ENCODE results near the gene OR6C2.
"Not testable (repeated sequence)": the region's sequence is repeated elsewhere in the genome, so short reads cannot be mapped to it uniquely, and the experiment has no call there.

OR6C2 gene

DNA sequence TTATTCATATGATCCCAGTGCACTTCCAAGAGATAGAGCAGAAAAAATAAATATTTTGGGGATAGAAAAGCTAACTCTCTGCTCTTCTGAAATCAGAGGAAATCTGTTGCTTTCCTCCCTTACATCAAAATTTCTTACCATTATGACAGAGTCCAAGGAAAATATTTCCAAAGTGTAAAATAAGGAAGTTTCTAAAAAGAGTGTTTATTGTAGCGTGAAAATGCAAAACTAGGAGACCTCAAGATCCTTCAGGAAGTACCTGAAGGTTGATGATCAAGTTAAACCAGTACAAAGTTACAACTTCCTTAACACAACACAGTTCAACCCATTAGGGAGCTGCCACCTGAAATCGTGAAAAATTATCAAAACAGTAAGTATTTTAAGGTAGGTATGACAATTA lies at the start of gene OR6C2:
OR6C2 (plus strand) TSS at position 301 of the 400 bp plus-strand sequence. CDS start 8,138 bp downstream, outside the sequence.
- DNase-seq, result no peak

- DNase-seq, result no peak
Observed at GRCh38 chr12:55396326-55396725, 47.5 kb upstream of the OR6C2 start.

DNA sequence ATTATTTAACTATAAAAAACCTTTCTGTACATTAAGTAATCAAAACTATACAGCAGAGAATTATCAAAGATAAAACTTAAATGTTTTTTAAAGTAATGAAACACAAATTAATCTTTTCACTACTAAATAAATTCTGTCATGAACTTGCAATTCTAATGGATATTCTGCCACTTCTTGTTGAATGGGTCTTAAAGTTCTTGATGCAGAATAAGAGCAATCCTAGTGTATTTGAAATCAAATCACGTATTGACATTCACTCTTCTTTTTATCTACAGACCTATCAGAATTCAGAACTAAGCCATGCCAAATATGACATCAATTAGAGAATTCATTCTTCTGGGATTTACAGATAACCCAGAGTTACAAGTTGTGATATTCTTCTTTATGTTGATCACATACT lies 43.6 kb upstream of the OR6C2 start, which contains the start of gene OR6C65:
OR6C65 (plus strand) TSS at position 301 of the 400 bp plus-strand sequence; CDS start at position 301, 0 bp downstream.
- DNase-seq, result no peak

DNA sequence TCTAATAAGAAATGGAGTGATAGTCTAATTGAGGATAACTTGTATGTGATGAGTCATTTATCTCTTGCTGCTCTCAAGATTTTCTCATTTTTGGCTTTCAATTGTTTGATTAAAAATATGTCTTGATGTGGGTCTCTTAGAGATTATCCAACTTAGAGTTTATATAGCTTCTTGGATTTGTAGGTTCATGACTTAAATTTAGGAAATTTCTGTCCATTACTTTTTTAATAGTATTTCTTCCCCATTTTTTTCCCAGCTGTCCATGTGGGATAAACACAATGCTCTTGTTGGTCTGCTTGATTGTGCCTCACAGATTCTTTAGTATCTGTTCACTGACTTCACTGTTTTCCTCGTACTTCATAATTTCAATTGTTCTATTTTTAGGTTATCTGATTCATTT lies 36.0 kb upstream of the OR6C2 start:
- DNase-seq, result no peak

GRCh38 chr12:55409133-55409532 lies 34.7 kb upstream of the OR6C2 start:
- DNase-seq, result not testable (repeated sequence)

DNA sequence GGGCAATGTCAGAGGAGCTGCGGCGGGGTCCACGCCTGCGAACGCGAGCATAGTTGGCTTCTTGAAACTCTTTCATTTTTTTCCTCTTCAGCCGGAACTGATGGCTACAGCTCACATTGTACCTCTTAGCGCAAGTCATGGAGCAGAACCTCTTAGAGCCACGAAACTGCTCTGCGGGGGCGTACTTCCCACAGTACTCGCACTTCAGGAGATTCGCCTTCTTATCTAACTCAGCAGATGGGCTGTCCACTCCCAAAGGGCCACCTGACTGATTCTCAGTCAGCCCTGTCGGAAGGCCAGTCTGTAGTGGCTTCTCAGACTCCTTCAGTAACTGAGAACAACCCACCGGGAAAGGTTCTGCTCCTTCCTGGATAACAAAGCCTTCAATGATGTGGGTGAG lies 31.7 kb upstream of the OR6C2 start:
- not testable (repeated sequence) for DNase-seq

DNA sequence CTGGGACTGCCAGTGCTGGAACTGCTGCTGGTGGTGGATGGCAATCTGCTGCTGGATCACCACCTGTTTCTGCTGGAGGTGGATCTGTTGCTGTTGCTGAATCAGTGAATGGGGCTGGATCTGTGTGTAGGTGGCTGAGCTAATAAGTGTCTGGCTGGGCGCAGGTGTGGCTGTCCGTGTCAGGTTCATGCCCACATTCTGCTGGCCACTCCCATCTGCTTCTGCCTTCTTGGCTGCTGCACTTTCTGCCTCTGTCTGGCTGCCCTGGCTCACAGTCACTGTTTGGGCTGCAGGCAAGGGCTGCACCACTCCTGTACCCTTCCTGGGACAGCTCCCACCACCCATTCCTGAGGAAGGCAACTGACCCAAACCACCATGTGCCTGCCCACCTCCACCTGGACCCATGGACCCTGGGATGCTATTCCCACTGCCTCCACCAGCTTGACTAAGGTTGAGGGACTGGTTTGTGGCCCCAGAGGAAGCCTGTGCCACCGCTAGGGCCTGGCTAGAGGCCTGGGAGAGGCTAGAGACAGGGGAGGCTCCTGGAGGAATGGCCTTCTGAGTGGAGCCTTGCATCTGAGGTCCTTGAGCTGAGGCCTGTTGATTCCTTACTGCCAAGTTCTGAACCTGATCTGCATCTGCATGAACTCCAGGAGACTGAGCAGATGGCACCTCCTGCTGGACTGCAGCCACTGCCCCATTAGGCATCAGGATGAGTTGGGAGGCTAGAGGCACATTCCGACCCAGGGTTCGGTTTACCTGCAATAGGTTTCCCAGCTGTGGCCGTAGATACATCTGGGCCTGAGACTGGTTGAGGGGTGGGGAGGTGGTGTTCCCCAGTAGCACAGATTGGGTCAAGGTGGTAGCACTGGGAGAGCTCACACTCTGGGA lies 30.1 kb upstream of the OR6C2 start:
- DNase-seq, result not testable (repeated sequence)

GRCh38 chr12:55414396-55414823 lies 29.5 kb upstream of the OR6C2 start:
- DNase-seq, result not testable (repeated sequence)

DNA sequence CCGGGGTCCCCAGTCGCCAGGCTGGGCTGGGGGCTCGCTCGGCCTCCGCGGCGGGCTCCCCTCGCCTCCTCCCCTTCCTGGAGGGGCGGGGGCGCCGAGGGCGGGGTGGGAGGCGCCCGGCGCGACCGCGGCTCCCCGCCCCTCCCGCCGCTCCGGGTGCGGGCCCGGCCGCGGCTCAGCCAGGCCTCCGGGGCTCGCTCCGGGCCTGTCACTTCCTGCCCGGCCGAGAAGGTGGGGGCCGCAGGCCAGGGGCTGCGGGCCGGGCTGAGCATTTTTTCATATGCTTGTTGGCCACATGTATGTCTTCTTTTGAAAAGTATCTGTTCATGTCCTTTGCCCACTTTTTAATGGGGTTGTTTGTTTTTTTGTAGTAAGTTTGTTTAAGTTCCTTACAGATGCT lies 29.0 kb upstream of the OR6C2 start:
- DNase-seq, result not testable (repeated sequence)

DNA sequence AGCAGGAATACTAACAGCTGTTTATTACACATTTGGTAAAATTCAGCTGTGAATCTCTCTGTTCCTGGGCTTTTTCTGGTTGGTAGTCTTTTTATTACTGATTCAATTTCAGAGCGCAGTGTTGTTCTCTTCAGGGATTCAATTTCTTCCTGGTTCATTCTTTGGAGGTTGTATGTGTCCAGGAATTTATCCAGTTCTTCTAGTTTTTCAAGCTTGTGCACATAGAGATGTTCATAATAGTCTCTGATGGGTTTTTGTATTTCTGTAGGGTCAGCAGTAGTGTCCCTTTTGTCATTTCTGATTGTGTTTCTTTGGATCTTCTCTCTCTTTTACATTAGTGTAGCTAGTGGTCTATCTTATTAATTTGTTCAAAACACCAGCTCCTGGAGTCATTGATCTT lies 26.9 kb upstream of the OR6C2 start:
- no peak for DNase-seq

GRCh38 chr12:55420307-55420962 lies 23.4 kb upstream of the OR6C2 start:
- no peak for DNase-seq

DNA sequence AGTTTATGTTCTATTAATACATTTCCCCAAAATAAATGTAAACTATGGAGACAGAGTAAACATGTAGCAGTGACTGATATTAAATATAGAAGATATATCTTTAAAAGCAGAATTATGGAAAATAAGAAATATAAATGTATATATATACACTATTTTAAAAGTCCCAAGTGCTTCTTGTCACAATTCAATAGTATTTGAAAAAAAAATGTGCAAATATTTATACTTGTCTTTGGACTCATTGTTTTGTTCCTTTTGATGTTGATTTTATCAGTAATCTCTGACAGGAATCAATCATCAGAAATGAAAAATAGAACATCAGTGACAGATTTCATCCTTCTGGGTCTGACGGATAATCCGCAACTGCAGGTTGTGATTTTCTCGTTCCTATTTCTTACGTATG lies 17.9 kb upstream of the OR6C2 start, which contains the start of gene OR6C76:
OR6C76 (plus strand) TSS at position 301 of the 400 bp plus-strand sequence; CDS start at position 301, 0 bp downstream.
- no peak for DNase-seq

- DNase-seq, result no peak
Observed at GRCh38 chr12:55428331-55429243, 15.3 kb upstream of the OR6C2 start.

DNA sequence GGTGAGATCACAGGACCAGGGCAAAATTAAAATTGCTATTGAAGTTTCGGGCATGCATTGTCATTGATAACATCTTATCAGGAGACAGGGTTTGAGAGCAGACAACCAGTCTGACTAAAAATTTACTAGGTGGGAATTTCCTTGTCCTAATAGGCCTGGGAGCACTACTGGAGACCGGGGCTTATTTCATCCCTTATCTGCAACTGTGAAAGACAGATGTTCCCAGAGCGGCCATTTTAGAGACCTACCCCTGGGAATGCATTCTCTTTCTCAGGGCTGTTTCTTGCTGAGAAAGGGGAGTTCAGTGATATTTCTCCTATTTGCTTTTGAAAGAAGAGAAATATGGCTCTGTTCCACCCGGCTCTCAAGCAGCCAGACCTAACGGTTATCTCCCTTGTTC lies 2.6 kb upstream of the OR6C2 start:
- DNase-seq, result not testable (repeated sequence)

GRCh38 chr12:55445357-55445756 lies 1.5 kb downstream of the OR6C2 start:
- DNase-seq, result no peak

DNA sequence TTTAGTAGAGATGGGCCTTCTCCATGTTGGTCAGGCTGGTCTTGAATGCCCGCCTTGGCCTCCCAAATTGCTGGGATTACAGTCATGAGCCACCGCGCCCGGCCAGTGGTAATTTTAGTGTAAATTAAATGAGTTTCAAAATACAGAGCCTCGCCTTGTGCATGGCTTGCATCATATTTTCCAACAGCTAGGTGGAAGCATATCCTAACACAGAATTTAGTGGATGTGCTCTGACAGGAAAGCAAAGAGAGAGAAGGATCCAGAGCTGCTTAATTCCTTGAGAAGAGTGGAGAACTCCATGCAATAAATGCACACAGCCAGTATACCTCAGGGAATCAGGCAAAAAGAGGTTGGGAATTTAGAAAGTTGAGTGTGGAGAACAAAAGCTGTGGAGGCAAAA lies 2.5 kb downstream of the OR6C2 start:
- no peak for DNase-seq

GRCh38 chr12:55448825-55449224 lies 4.9 kb downstream of the OR6C2 start:
- DNase-seq, result no peak

DNA sequence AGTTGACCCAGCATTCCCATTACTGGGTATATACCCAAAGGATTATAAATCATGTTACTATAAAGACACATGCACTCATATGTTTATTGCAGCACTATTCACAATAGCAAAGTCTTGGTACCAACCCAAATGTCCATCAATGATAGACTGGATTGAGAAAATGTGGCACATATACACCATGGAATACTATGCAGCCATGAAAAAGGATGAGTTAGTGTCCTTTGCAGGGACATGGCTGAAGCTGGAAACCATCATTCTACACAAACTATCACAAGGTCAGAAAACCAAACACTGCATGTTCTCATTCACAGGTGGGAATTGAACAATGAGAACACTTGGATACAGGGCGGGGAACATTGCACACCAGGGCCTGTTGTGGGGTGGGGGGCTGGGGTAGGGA lies 21.1 kb downstream of the OR6C2 start:
- DNase-seq, result not testable (repeated sequence)

GRCh38 chr12:55467836-55468235 lies 24.0 kb downstream of the OR6C2 start:
- DNase-seq, result no peak

DNA sequence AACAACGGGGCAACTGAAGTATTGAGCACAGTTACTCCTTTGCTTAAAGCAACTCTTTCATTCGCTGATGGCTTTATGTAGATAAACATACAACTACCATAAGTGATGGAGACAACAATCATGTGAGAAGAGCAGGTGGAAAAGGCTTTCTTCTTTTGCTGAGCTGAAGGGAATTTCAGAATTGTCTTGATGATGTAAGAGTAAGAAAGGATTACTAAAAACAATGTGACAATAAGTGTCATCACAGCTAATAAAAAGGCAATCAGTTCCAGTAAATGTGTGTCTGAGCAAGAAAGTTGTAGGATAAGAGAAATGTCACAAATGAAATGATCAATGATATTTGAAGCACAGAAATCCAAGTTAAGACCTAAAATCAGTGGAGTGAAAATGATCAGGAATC lies 25.4 kb downstream of the OR6C2 start:
- no peak for DNase-seq

DNA sequence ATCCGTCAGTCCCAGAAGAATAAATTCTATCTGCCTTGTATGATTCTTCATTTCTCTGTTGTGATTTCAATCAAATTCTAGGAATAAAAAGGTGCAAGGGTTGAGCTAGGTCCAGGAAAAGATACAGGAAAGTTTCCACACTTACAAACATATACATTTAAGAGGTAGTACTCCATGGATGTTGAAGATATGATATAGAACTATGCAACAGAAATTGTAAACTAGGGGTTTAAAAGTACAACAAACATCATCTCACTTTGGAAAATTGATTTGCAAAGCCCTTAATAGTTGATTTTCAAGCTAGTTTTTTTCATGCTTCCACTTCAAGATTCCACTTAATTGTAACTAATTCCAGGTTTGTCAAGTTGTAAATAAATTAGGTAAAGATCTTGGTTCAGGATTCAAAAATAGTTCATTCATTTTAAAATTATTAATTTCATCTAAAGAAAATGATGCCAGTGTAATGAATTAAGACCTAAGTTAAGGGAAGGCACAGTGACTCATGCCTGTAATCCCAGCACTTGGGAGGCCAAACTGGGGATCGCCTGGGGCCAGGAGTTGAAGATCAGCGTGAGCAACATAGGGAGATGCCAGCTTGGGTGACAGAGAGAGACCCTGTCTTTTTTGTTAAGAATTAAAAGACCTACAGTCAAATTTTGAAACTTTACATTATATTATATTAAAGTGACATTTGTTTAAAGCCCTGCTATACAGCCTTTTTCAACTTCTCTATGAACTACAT lies 26.4 kb downstream of the OR6C2 start, which contains the start of gene OR6C70:
OR6C70 (minus strand) TSS at position 51 of the 742 bp plus-strand sequence; CDS start at position 51, 0 bp downstream.
- no peak for DNase-seq

DNA sequence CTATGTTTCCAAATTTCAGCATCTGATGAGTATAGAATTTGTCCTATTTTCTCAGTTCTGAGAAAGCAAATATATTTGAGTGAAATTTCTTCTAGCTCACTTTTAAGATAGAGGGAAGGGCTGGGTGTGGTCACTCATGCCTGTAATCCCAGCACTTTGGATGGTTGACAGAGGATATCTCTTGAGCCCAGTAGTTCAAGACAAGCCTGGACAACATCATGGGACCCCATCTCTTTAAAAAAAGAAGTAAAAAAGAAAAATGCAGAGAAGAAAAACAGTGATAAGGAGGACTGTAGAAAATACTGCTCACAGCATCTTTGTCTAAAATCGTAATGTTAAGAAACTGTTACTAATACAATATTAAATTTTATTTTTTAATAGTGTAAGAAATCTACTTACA lies 28.4 kb downstream of the OR6C2 start:
- DNase-seq, result no peak

All from NCI-H1436 (cell line).